Type B pancreatic cell (in vitro differentiated cells): ENCODE results near the gene C2orf49. TPM values are rescaled to one million over a fixed set of nuclear protein-coding genes. Genes with fewer than 3 reads are reported as not detected.
A peak's percentile ranks its signal among the peaks of the same experiment; 100 is the strongest.
"Not testable (repeated sequence)": the region's sequence is repeated elsewhere in the genome, so short reads cannot be mapped to it uniquely, and the experiment has no call there.

ENCODE experiments used
- DNase-seq: peaks from one replicate; pipeline ENCODE4 v3.0.0; 2021; ENCODE audit warnings: mixed read lengths; ENCODE audit not compliant: unreplicated experiment; ENCODE audit errors: extremely low spot score
- H3K27ac Mint-ChIP-seq: 2 replicates; pipeline ENCODE4 v1.8.0; 2021; ENCODE audit warnings: mild to moderate bottlenecking, mixed read lengths
- H3K27me3 Mint-ChIP-seq: 2 replicates; pipeline ENCODE4 v1.8.0; 2021; ENCODE audit warnings: mixed read lengths
- H3K36me3 Mint-ChIP-seq: 2 replicates; pipeline ENCODE4 v1.8.0; 2021; ENCODE audit warnings: mixed read lengths
- H3K4me1 Mint-ChIP-seq: one replicate; pipeline ENCODE4 v1.8.0; 2021; ENCODE audit warnings: mixed read lengths; ENCODE audit not compliant: unreplicated experiment
- H3K4me3 Mint-ChIP-seq: 2 replicates; pipeline ENCODE4 v1.8.0; 2021; ENCODE audit warnings: mild to moderate bottlenecking, mixed read lengths
- H3K9me3 Mint-ChIP-seq: 2 replicates; pipeline ENCODE4 v1.8.0; 2021; ENCODE audit warnings: mixed read lengths
- total RNA-seq: library from RNA; stranded (reverse); gene quantifications from 2 replicates; pipeline ENCODE4 v1.2.1, GENCODE V29; 2021; ENCODE audit warnings: low replicate concordance
- TF ChIP-seq, protein P1 (sequence below): fragments of 200-600 bp; sonication (generic); conservative IDR thresholded peaks from 2 replicates; pipeline ENCODE4 v1.5.0; 2021; ENCODE audit warnings: antibody characterized with exemption, mild to moderate bottlenecking

Gene C2orf49
- total RNA-seq, 1 donor from 2014 or later, result 25.8 TPM

DNA sequence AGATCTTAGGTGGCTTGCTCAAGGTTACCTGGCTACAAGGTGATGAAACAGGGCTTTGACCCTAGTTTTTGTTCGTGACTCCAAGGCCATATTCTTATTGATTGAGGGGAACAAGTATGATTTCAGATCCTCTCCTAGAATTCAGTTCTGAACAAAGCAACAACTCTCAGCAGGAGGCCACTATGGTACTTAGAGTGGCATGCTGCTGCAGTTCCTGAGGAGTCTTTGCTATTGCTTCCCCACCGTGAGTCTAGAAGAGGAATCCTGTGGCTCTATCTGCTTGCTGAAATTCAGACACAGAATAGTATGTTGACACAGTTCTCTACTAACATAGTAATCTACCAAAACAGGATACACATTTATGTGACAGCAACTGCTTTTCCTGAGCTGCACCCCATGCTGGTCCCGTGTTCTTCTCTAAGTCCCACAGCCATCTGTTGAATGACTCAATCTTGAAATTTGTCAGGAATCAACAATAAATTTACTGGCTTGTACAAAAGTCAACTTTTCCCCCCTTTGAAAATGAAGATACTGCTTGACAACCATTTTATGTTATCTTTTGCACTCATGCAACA lies 11.9 kb upstream of the C2orf49 start:
- Mint-ChIP-seq H3K4me1 (peaks cover 30% of the 10 kb centered on the region), H3K9me3 (no peaks in the 10 kb centered on the region), H3K36me3 (no peaks in the 10 kb centered on the region), H3K27ac (no peak overlapping the region), H3K27me3 (no peaks in the 10 kb centered on the region), H3K4me3 (no peak overlapping the region)
- no peak for DNase-seq
- TF ChIP-seq, protein P1, sequence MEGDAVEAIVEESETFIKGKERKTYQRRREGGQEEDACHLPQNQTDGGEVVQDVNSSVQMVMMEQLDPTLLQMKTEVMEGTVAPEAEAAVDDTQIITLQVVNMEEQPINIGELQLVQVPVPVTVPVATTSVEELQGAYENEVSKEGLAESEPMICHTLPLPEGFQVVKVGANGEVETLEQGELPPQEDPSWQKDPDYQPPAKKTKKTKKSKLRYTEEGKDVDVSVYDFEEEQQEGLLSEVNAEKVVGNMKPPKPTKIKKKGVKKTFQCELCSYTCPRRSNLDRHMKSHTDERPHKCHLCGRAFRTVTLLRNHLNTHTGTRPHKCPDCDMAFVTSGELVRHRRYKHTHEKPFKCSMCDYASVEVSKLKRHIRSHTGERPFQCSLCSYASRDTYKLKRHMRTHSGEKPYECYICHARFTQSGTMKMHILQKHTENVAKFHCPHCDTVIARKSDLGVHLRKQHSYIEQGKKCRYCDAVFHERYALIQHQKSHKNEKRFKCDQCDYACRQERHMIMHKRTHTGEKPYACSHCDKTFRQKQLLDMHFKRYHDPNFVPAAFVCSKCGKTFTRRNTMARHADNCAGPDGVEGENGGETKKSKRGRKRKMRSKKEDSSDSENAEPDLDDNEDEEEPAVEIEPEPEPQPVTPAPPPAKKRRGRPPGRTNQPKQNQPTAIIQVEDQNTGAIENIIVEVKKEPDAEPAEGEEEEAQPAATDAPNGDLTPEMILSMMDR, result no peak

DNA sequence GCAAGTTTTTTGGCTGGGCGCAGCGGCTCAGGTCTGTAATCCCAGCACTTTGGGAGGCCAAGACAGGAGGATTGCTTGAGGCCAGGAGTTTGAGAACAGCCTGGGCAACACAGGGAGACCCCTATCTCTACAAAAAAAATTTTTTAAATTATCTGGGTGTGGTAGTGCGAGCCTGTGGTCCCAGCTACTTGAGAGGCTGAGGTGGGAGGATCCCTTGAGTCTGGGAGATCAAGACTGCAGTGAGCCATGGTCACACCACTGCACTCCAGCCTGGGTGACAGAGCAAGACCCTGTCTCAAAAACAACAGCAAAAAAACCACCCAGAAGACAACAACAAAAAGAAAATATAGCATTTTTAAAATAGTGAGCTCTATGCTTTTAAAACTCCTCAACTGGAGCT lies 10.1 kb upstream of the C2orf49 start:
- Mint-ChIP-seq H3K27ac (peak overlapping the region; percentile 87), H3K4me1 (peaks cover 26% of the 10 kb centered on the region)
- H3K27me3 Mint-ChIP-seq, H3K9me3 Mint-ChIP-seq, H3K36me3 Mint-ChIP-seq, DNase-seq, H3K4me3 Mint-ChIP-seq: not testable (repeated sequence)

DNA sequence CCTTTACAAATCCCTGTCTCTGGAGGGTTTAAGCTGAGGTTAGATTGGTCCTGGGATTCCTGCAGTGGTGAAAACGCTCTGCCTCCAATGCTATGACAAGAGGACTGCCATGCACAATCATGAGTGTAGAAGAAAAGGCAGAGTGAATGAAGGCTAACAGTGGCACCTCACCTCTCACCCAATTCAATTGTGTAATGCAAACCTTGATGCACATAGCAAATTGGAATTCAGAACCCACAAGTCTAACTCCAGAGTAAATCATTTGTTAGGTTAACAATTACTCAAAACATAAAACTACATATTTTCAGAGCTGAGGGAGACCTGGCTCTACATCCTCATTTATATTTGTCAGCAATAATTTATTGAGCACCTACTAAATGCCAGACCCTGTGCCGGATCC lies 9.7 kb upstream of the C2orf49 start:
- H3K27ac Mint-ChIP-seq, result peak overlapping the region; percentile 87
- TF ChIP-seq, protein P1, result no peak
- no peaks in the 10 kb centered on the region for H3K27me3 Mint-ChIP-seq
- DNase-seq, result no peak
- H3K9me3 Mint-ChIP-seq, result no peaks in the 10 kb centered on the region
- peaks cover 26% of the 10 kb centered on the region for H3K4me1 Mint-ChIP-seq
- peak overlapping the region; percentile 92 for H3K4me3 Mint-ChIP-seq
- no peaks in the 10 kb centered on the region for H3K36me3 Mint-ChIP-seq

DNA sequence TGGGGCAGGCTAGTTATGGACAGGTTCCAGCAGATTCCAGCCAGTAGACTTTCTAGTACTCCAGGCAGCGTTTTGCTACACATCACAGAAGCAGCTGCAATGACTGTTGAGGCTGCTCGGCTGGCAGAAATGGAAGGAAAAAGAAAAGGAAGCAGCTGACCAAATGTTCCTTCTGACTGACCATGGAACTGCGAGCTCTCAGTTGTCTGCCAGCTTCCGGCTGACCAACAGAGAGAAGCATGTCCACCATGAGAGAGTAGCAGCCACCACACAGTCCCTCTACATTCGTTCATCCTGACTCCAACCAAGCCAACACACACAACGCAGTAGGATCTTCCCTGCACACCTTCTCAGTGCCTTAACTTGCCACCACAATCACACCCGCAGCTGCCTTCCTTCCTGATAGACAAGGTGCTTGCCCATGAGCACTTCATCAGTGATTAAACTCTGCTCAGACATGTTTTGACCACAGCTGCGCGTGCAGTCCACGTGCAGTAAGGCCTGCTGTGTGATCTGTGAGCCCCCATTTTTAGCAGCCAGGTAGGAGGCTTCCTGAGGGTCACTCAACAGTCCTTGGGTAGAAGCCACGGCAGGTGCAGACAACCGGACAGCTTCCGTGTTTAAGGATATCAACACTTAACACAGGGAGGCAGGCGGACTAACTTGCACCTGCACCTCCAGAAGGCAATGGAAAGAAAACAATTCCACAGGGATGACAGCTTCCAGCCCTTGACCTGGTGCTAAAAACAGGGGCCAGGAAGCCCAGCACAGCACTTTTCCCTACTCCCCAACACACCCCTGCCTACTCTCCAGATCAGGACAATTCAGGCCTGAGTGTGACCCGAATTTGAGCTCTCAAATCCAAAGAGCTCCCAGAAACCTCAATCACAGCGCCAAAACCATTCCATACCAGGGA lies 8.8 kb upstream of the C2orf49 start:
- H3K4me3 Mint-ChIP-seq, result peak overlapping the region; percentile 92
- H3K36me3 Mint-ChIP-seq, result no peaks in the 10 kb centered on the region
- no peak for DNase-seq
- peaks cover 26% of the 10 kb centered on the region for H3K4me1 Mint-ChIP-seq
- H3K9me3 Mint-ChIP-seq, result no peaks in the 10 kb centered on the region
- peak overlapping the region; percentile 87 for H3K27ac Mint-ChIP-seq
- no peaks in the 10 kb centered on the region for H3K27me3 Mint-ChIP-seq
- TF ChIP-seq, protein P1, result no peak

DNA sequence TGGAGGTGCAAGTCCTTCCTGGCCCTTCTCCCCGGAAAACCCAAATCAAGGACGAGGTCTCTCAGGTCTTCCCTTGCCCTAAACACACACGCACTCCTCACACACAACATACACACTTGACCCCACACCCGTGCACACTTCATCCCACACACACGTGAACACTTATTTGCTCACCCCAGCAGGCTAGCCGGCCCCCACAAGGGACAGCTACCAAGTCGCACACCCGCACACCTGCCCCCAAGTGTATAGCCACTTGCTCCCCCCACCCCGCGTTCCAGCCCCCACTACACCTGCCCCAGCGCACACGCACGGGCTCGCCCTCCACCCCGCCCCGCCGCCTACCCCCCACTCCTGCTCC lies 8.2 kb upstream of the C2orf49 start:
- DNase-seq, result no peak
- Mint-ChIP-seq H3K4me1 (peaks cover 26% of the 10 kb centered on the region), H3K27me3 (no peaks in the 10 kb centered on the region), H3K36me3 (no peaks in the 10 kb centered on the region), H3K4me3 (peak overlapping the region; percentile 92), H3K9me3 (no peaks in the 10 kb centered on the region), H3K27ac (peak overlapping the region; percentile 87)
- TF ChIP-seq, protein P1, result no peak
